Neural cell (in vitro differentiated cells): ENCODE measurements around the gene EPHA6. TPM values are rescaled to one million over a fixed set of nuclear protein-coding genes. Genes with fewer than 3 reads are reported as not detected.

Source experiments
- H2AFZ ChIP-seq: fragments of 200-600, 300-800 bp; sonication (generic), shearing (Covaris generic); 2 replicates; pipeline ENCODE4 v1.6.0; 2014; ENCODE audit warnings: low read depth, mild to moderate bottlenecking, antibody characterized with exemption, low read length, moderate library complexity
- H3F3A ChIP-seq: fragments of 200-600 bp; shearing (Covaris generic); 2 replicates; pipeline ENCODE4 v1.6.1; 2016; ENCODE audit warnings: mild to moderate bottlenecking, moderate library complexity, mixed read lengths, antibody characterized with exemption, low read length; ENCODE audit not compliant: insufficient read depth, poor library complexity, severe bottlenecking
- H3K27ac ChIP-seq: fragments of 200-600, 300-800 bp; sonication (generic), shearing (Covaris generic); 2 replicates; pipeline ENCODE4 v1.5.1; 2014; ENCODE audit warnings: mild to moderate bottlenecking, low read length, moderate library complexity
- H3K27me3 ChIP-seq: fragments of 300-800, 200-600 bp; sonication (generic), shearing (Covaris generic); 2 replicates; pipeline ENCODE4 v1.6.0; 2014; ENCODE audit warnings: mild to moderate bottlenecking, low read depth, low read length, moderate library complexity; ENCODE audit not compliant: insufficient read depth
- H3K36me3 ChIP-seq: fragments of 300-800, 200-600 bp; sonication (generic), shearing (Covaris generic); 2 replicates; pipeline ENCODE4 v1.5.1; 2014; ENCODE audit warnings: mild to moderate bottlenecking, antibody characterized with exemption, low read length, moderate library complexity; ENCODE audit not compliant: insufficient read depth
- H3K4me2 ChIP-seq: fragments of 300-800, 200-600 bp; sonication (generic), shearing (Covaris generic); 2 replicates; pipeline ENCODE4 v1.6.0; 2014; ENCODE audit warnings: mild to moderate bottlenecking, low read length
- H3K4me3 ChIP-seq: fragments of 300-800, 200-600 bp; sonication (generic), shearing (Covaris generic); 2 replicates; pipeline ENCODE4 v1.5.1; 2014; ENCODE audit warnings: mild to moderate bottlenecking, low read length, moderate library complexity
- H3K79me2 ChIP-seq: fragments of 200-600 bp; shearing (Covaris generic); replicated peaks from 2 replicates; pipeline ENCODE4 v1.6.0; 2014; ENCODE audit warnings: mild to moderate bottlenecking, low read length, moderate library complexity; ENCODE audit not compliant: insufficient read depth
- H3K9ac ChIP-seq: fragments of 300-800, 200-600 bp; sonication (generic), shearing (Covaris generic); 2 replicates; pipeline ENCODE4 v1.6.1; 2016; ENCODE audit warnings: mild to moderate bottlenecking, low read length, mixed read lengths
- H3K9me2 ChIP-seq: fragments of 200-600 bp; shearing (Covaris generic); 2 replicates; pipeline ENCODE4 v1.6.1; 2016; ENCODE audit warnings: mild to moderate bottlenecking, low read length, mixed read lengths; ENCODE audit not compliant: insufficient read depth
- H3K9me3 ChIP-seq: fragments of 200-600, 300-800 bp; sonication (generic), shearing (Covaris generic); 2 replicates; pipeline ENCODE4 v1.6.1; 2016; ENCODE audit warnings: mild to moderate bottlenecking, mixed run types, low read length, moderate library complexity, mixed read lengths
- H4K20me1 ChIP-seq: fragments of 200-600 bp; shearing (Covaris generic); 2 replicates; pipeline ENCODE4 v1.6.1; 2016; ENCODE audit warnings: mild to moderate bottlenecking, mixed run types; ENCODE audit not compliant: insufficient read depth
- CTCF ChIP-seq: fragments of 450-650 bp; IDR thresholded peaks from 2 replicates; pipeline ENCODE4 v1.5.1; 2014; ENCODE audit warnings: antibody characterized with exemption, mild to moderate bottlenecking, moderate library complexity; ENCODE audit not compliant: poor library complexity, severe bottlenecking
- EP300 ChIP-seq: fragments of 450-650 bp; conservative IDR thresholded peaks from 2 replicates; pipeline ENCODE4 v1.6.1; 2014; ENCODE audit warnings: antibody characterized with exemption, mild to moderate bottlenecking, moderate library complexity; ENCODE audit not compliant: poor library complexity, severe bottlenecking
- EZH2 ChIP-seq: fragments of 200-600, 300-800 bp; shearing (Covaris generic), sonication (generic); IDR thresholded peaks from 2 replicates; pipeline ENCODE4 v1.6.1; 2014; ENCODE audit warnings: antibody characterized with exemption, low read length, borderline replicate concordance, mild to moderate bottlenecking; ENCODE audit not compliant: insufficient read depth, poor library complexity, severe bottlenecking
- MXI1 ChIP-seq: fragments of 450-650 bp; conservative IDR thresholded peaks from 2 replicates; pipeline ENCODE4 v1.6.1; 2014; ENCODE audit warnings: antibody characterized with exemption, mild to moderate bottlenecking; ENCODE audit not compliant: poor library complexity, severe bottlenecking
- POLR2AphosphoS5 ChIP-seq: IDR thresholded peaks from 2 replicates; pipeline ENCODE4 v1.6.1; 2012
- RAD21 ChIP-seq: fragments of 450-650 bp; conservative IDR thresholded peaks from 2 replicates; pipeline ENCODE4 v1.6.1; 2014; ENCODE audit warnings: antibody characterized with exemption, mild to moderate bottlenecking, moderate library complexity
- REST ChIP-seq: IDR thresholded peaks from 2 replicates; pipeline ENCODE4 v1.6.1; 2012; ENCODE audit warnings: borderline replicate concordance
- SMC3 ChIP-seq: fragments of 450-650 bp; conservative IDR thresholded peaks from 2 replicates; pipeline ENCODE4 v1.6.1; 2014; ENCODE audit warnings: antibody characterized with exemption, mild to moderate bottlenecking, moderate library complexity; ENCODE audit not compliant: poor library complexity
- TAF1 ChIP-seq: IDR thresholded peaks from 2 replicates; pipeline ENCODE4 v1.6.1; 2012; ENCODE audit warnings: low read depth
- polyA plus RNA-seq: library from polyadenylated mRNA; depleted of rRNA; stranded (reverse); fragments of >200 nt; gene quantifications from 2 replicates; pipeline ENCODE4 v1.2.3, GENCODE V29; 2014

EPHA6 gene
- polyA plus RNA-seq, 1 donor from 2014 or later: 0.56 TPM

GRCh38 chr3:97070302-97070701, 255.9 kb downstream of the EPHA6 start:
- H3K27me3 ChIP-seq: no peaks in the 10 kb centered on the region
- H2AFZ ChIP-seq: no peak overlapping the region
- no peak overlapping the region for H3K4me3 ChIP-seq
- no peaks in the 10 kb centered on the region for H3K36me3 ChIP-seq
- H3K9me2 ChIP-seq: no peaks in the 10 kb centered on the region
- no peaks in the 10 kb centered on the region for H4K20me1 ChIP-seq
- H3K79me2 ChIP-seq: no peaks in the 10 kb centered on the region
- H3K27ac ChIP-seq: no peak overlapping the region
- no peak overlapping the region for H3K9ac ChIP-seq
- no peaks in the 10 kb centered on the region for H3F3A ChIP-seq
- no peaks in the 10 kb centered on the region for H3K9me3 ChIP-seq
- no peak overlapping the region for H3K4me2 ChIP-seq
- TF ChIP-seq POLR2AphosphoS5: no peak
- no peak for TF ChIP-seq CTCF
- TF ChIP-seq EP300: no peak
- no peak for TF ChIP-seq SMC3
- TF ChIP-seq MXI1: no peak
- TF ChIP-seq TAF1: no peak
- no peak for TF ChIP-seq EZH2
- TF ChIP-seq REST: no peak
- TF ChIP-seq RAD21: no peak

- Histone ChIP-seq H3K27me3 (no peaks in the 10 kb centered on the region), H3K27ac (no peak overlapping the region), H2AFZ (no peak overlapping the region), H3K9me3 (no peaks in the 10 kb centered on the region), H3K79me2 (no peaks in the 10 kb centered on the region), H3K9ac (no peak overlapping the region), H3K36me3 (no peaks in the 10 kb centered on the region), H3K4me2 (no peak overlapping the region), H3F3A (no peaks in the 10 kb centered on the region), H3K9me2 (no peaks in the 10 kb centered on the region), H4K20me1 (no peaks in the 10 kb centered on the region), H3K4me3 (no peak overlapping the region)
- TF ChIP-seq RAD21 (no peak), TAF1 (no peak), REST (no peak), EZH2 (no peak), POLR2AphosphoS5 (no peak), SMC3 (no peak)
Observed at GRCh38 chr3:97074546-97074945, 260.2 kb downstream of the EPHA6 start.
